DND-41 (cell line): ENCODE data around the gene IL17REL.

ENCODE experiments used
- ATAC-seq: fragments of 200-7000 bp; cut with Tn5 transposase; 3 replicates; pipeline ENCODE4 v1.9.1; 2021; ENCODE audit warnings: low read depth; ENCODE audit not compliant: insufficient read depth
- DNase-seq: peaks from one replicate; pipeline ENCODE4 v3.0.0-alpha.2; 2020
- H2AFZ ChIP-seq: 2 replicates; pipeline ENCODE4 v1.6.0; 2012; ENCODE audit warnings: low read depth, low read length
- H3K27ac ChIP-seq: 2 replicates; pipeline ENCODE4 v1.5.1; 2012; ENCODE audit warnings: low read length, inconsistent platforms
- H3K27me3 ChIP-seq: fragments of 200-600 bp; sonication (generic); 2 replicates; pipeline ENCODE4 v1.6.0; 2012; ENCODE audit warnings: low read length, mild to moderate bottlenecking, inconsistent platforms; ENCODE audit not compliant: insufficient read depth, poor library complexity
- H3K36me3 ChIP-seq: 2 replicates; pipeline ENCODE4 v1.5.1; 2012; ENCODE audit warnings: low read length, inconsistent platforms; ENCODE audit not compliant: insufficient read depth
- H3K4me1 ChIP-seq: 2 replicates; pipeline ENCODE4 v1.5.1; 2012; ENCODE audit warnings: mild to moderate bottlenecking, low read length; ENCODE audit not compliant: insufficient read depth
- H3K4me2 ChIP-seq: 2 replicates; pipeline ENCODE4 v1.6.0; 2012; ENCODE audit warnings: mild to moderate bottlenecking, moderate library complexity, low read length, inconsistent platforms; ENCODE audit not compliant: insufficient read depth
- H3K4me3 ChIP-seq, 2 experiments: fragments of 200-600 bp in 1 of 2; shearing (Covaris generic) in 1 of 2; 2 replicates each; pipeline ENCODE4 v1.5.1; 2012 to 2016; ENCODE audit warnings: inconsistent platforms in 2 of 2, low read length in 2 of 2, mild to moderate bottlenecking in 2 of 2, low read depth in 1 of 2, moderate library complexity in 1 of 2
- H3K79me2 ChIP-seq: 2 replicates; pipeline ENCODE4 v1.6.0; 2012; ENCODE audit warnings: low read length, inconsistent platforms; ENCODE audit not compliant: insufficient read depth
- H3K9ac ChIP-seq: 2 replicates; pipeline ENCODE4 v1.6.0; 2012; ENCODE audit warnings: low read depth, mild to moderate bottlenecking, inconsistent platforms, low read length, moderate library complexity
- H3K9me3 ChIP-seq: 2 replicates; pipeline ENCODE4 v1.5.1; 2012; ENCODE audit warnings: low read length, moderate library complexity, mild to moderate bottlenecking, inconsistent platforms; ENCODE audit not compliant: insufficient read depth, severe bottlenecking
- H4K20me1 ChIP-seq: 2 replicates; pipeline ENCODE4 v1.6.0; 2012; ENCODE audit warnings: low read length; ENCODE audit not compliant: insufficient read depth
- CTCF ChIP-seq: IDR thresholded peaks from 2 replicates; pipeline ENCODE4 v1.5.1; 2012; ENCODE audit warnings: borderline replicate concordance, low read length, moderate library complexity, mild to moderate bottlenecking; ENCODE audit not compliant: poor library complexity, severe bottlenecking; ENCODE audit errors: extremely low read depth
- EZH2 ChIP-seq: IDR thresholded peaks from 3 replicates; pipeline ENCODE4 v1.6.1; 2012; ENCODE audit warnings: borderline replicate concordance, low read depth, mild to moderate bottlenecking, moderate library complexity, low read length, inconsistent platforms; ENCODE audit not compliant: severe bottlenecking

IL17REL gene

GRCh38 chr22:50039669-50040443, 27.3 kb upstream of the IL17REL start:
- H3K4me2 ChIP-seq = no peak overlapping the region
- no peaks in the 10 kb centered on the region for H3K79me2 ChIP-seq
- H3K9ac ChIP-seq = no peak overlapping the region
- no peak for DNase-seq
- H3K27me3 ChIP-seq = peaks cover 10% of the 10 kb centered on the region
- H3K27ac ChIP-seq = no peak overlapping the region
- H3K4me1 ChIP-seq = no peaks in the 10 kb centered on the region
- ATAC-seq = no peak
- H3K36me3 ChIP-seq = no peaks in the 10 kb centered on the region
- H2AFZ ChIP-seq = no peak overlapping the region
- H3K4me3 ChIP-seq = no peak overlapping the region
- TF ChIP-seq CTCF (no peak), EZH2 (no peak)
- H3K9me3 ChIP-seq = no peaks in the 10 kb centered on the region
- H4K20me1 ChIP-seq = peaks cover 3% of the 10 kb centered on the region; the same call in 1 of the 2 replicates

GRCh38 chr22:50035976-50036724, 23.6 kb upstream of the IL17REL start:
- Histone ChIP-seq H3K9ac (no peak overlapping the region), H3K4me3 (no peak overlapping the region), H3K27ac (no peak overlapping the region), H3K36me3 (no peaks in the 10 kb centered on the region), H3K79me2 (no peaks in the 10 kb centered on the region), H2AFZ (no peak overlapping the region), H3K4me1 (no peaks in the 10 kb centered on the region), H3K4me2 (no peak overlapping the region), H3K9me3 (no peaks in the 10 kb centered on the region), H3K27me3 (peaks cover 18% of the 10 kb centered on the region), H4K20me1 (peaks cover 8% of the 10 kb centered on the region)
- no peak for ATAC-seq
- TF ChIP-seq EZH2 (no peak), CTCF (no peak)
- no peak for DNase-seq

- H3K4me3 ChIP-seq = no peak overlapping the region
- TF ChIP-seq EZH2 = no peak
- no peak for TF ChIP-seq CTCF
- peaks cover 18% of the 10 kb centered on the region for H3K27me3 ChIP-seq
Observed at GRCh38 chr22:50035131-50035881, 22.7 kb upstream of the IL17REL start.

More at GRCh38 chr22:50035131-50035881, 22.7 kb upstream of the IL17REL start:
- peaks cover 8% of the 10 kb centered on the region for H4K20me1 ChIP-seq
- ATAC-seq (no peak), DNase-seq (no peak)
- no peak overlapping the region for H3K4me2 ChIP-seq
- no peaks in the 10 kb centered on the region for H3K9me3 ChIP-seq
- H2AFZ ChIP-seq = no peak overlapping the region
- H3K27ac ChIP-seq = no peak overlapping the region
- H3K4me1 ChIP-seq = no peaks in the 10 kb centered on the region
- H3K79me2 ChIP-seq = no peaks in the 10 kb centered on the region
- no peaks in the 10 kb centered on the region for H3K36me3 ChIP-seq
- H3K9ac ChIP-seq = no peak overlapping the region
